ENCODE measurements around the gene TMSB10. TPM values are rescaled to one million over a fixed set of nuclear protein-coding genes. Genes with fewer than 3 reads are reported as not detected.
A peak's percentile ranks its signal among the peaks of the same experiment; 100 is the strongest.

The TMSB10 gene
- total RNA-seq, 1 donor: 3,633 TPM

DNA sequence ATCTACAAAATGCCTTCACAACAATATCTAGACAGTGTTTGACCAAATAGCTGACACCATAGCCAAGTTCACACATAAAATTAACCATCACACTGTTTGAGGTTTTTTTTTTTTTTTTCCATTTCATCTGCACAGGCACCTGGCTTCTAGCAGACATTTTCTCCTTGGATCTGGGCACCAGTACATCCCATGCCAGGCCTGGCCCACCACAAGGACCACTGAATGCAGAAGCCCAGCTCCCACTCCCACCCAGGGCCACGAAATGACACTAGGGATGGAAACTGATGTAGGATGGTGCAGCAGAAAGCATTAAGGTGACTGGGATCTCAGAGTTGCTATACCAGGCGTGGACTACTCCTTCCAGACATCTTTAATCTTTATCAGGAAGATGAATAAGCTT is 13.0 kb downstream of the TMSB10 start:
- Histone ChIP-seq H3K9me3 (ENCODE audit: low read depth, low read length) (no peaks in the 10 kb centered on the region), H3K27me3 (ENCODE audit: insufficient read depth, low read length) (no peaks in the 10 kb centered on the region), H2AFZ (ENCODE audit: low read length) (peak overlapping the region; percentile 36), H3K27ac (ENCODE audit: low read depth, low read length) (peak overlapping the region; percentile 99), H3K4me2 (ENCODE audit: insufficient read depth, low read length) (no peak overlapping the region), H3K36me3 (ENCODE audit: insufficient read depth, low read length) (no peaks in the 10 kb centered on the region), H3K4me3 (ENCODE audit: insufficient read depth, low read length) (no peak overlapping the region), H3K4me1 (ENCODE audit: insufficient read depth, low read length) (peaks cover 14% of the 10 kb centered on the region), H4K20me1 (ENCODE audit: insufficient read depth, low read length) (no peaks in the 10 kb centered on the region), H3K79me2 (ENCODE audit: insufficient read depth, low read length) (no peaks in the 10 kb centered on the region)
- peak; percentile 78 for DNase-seq (ENCODE audit: insufficient read length, low spot score, missing footprints)
- TF ChIP-seq, protein P1, sequence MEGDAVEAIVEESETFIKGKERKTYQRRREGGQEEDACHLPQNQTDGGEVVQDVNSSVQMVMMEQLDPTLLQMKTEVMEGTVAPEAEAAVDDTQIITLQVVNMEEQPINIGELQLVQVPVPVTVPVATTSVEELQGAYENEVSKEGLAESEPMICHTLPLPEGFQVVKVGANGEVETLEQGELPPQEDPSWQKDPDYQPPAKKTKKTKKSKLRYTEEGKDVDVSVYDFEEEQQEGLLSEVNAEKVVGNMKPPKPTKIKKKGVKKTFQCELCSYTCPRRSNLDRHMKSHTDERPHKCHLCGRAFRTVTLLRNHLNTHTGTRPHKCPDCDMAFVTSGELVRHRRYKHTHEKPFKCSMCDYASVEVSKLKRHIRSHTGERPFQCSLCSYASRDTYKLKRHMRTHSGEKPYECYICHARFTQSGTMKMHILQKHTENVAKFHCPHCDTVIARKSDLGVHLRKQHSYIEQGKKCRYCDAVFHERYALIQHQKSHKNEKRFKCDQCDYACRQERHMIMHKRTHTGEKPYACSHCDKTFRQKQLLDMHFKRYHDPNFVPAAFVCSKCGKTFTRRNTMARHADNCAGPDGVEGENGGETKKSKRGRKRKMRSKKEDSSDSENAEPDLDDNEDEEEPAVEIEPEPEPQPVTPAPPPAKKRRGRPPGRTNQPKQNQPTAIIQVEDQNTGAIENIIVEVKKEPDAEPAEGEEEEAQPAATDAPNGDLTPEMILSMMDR (IDR thresholded peaks at IDR 0.05; ENCODE audit: extremely low read depth, low read depth, low read length): no peak

DNA sequence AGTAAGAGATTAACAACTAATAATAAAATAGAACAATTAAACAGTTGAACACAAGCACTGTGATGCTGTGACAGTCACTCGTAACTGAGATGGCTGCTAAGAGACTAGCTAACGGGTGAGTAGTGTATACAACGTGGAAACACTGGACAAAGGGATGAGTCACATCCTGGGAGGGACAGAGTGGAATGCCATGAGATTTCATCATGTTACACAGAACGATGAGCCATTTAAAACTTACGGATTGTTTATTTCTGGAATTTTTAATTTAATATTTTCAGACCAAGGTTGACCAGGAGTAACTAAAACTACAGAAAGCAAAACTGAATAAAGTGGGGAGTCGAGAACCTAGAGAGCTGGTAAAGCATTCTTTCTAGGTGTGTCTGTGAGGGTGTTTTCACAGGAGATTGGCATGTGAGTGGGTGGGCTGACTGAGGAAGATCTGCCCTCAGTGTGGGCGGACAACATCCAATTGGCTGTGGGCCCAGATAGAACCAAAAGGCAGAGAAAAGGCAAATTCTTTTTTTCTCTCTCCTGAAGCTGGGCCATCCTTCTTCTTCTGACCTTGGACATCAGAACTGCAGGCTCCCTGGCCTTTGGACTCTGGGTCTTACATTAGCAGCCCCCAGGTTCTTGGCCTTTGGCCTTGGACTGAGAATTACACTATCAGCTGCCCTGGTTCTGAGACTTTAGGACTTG is 14.6 kb downstream of the TMSB10 start:
- DNase-seq (ENCODE audit: insufficient read length, low spot score, missing footprints): peak; percentile 97
- TF ChIP-seq, protein P1 (IDR thresholded peaks at IDR 0.05; ENCODE audit: extremely low read depth, low read depth, low read length): no peak
- Histone ChIP-seq H3K4me1 (ENCODE audit: insufficient read depth, low read length) (peaks cover 20% of the 10 kb centered on the region), H3K27ac (ENCODE audit: low read depth, low read length) (peak overlapping the region; percentile 99), H3K4me2 (ENCODE audit: insufficient read depth, low read length) (peak overlapping the region; percentile 86), H3K36me3 (ENCODE audit: insufficient read depth, low read length) (no peaks in the 10 kb centered on the region), H3K79me2 (ENCODE audit: insufficient read depth, low read length) (no peaks in the 10 kb centered on the region), H2AFZ (ENCODE audit: low read length) (peak overlapping the region; percentile 85), H3K9me3 (ENCODE audit: low read depth, low read length) (no peaks in the 10 kb centered on the region), H3K4me3 (ENCODE audit: insufficient read depth, low read length) (peak overlapping the region; percentile 49), H3K27me3 (ENCODE audit: insufficient read depth, low read length) (no peaks in the 10 kb centered on the region), H4K20me1 (ENCODE audit: insufficient read depth, low read length) (no peaks in the 10 kb centered on the region)

DNA sequence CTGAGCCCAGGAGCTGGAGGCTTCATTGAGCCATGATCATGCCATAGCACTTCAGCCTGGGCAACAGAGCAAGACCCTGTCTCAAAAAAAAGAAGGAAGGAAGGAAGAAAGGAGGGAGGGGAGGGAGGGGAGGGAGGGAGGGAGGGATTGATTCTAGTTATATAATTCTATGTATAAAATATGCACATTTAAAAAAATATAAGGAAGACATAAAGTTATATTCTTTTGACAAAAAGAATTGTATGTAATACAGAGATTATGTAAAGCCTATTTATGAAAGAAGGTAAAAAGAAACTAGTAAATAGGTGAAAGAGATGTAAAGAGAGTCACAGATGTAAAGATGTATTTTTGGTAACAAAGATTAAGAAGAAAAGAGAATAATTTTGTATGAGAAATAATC is 17.6 kb downstream of the TMSB10 start:
- Histone ChIP-seq H3K79me2 (ENCODE audit: insufficient read depth, low read length) (no peaks in the 10 kb centered on the region), H4K20me1 (ENCODE audit: insufficient read depth, low read length) (no peaks in the 10 kb centered on the region), H3K4me3 (ENCODE audit: insufficient read depth, low read length) (no peak overlapping the region), H3K4me1 (ENCODE audit: insufficient read depth, low read length) (peaks cover 34% of the 10 kb centered on the region), H3K27ac (ENCODE audit: low read depth, low read length) (no peak overlapping the region), H3K9me3 (ENCODE audit: low read depth, low read length) (no peaks in the 10 kb centered on the region), H3K4me2 (ENCODE audit: insufficient read depth, low read length) (no peak overlapping the region), H3K36me3 (ENCODE audit: insufficient read depth, low read length) (no peaks in the 10 kb centered on the region), H2AFZ (ENCODE audit: low read length) (no peak overlapping the region), H3K27me3 (ENCODE audit: insufficient read depth, low read length) (no peaks in the 10 kb centered on the region)
- TF ChIP-seq, protein P1 (IDR thresholded peaks at IDR 0.05; ENCODE audit: extremely low read depth, low read depth, low read length): no peak
- DNase-seq (ENCODE audit: insufficient read length, low spot score, missing footprints): no peak

DNA sequence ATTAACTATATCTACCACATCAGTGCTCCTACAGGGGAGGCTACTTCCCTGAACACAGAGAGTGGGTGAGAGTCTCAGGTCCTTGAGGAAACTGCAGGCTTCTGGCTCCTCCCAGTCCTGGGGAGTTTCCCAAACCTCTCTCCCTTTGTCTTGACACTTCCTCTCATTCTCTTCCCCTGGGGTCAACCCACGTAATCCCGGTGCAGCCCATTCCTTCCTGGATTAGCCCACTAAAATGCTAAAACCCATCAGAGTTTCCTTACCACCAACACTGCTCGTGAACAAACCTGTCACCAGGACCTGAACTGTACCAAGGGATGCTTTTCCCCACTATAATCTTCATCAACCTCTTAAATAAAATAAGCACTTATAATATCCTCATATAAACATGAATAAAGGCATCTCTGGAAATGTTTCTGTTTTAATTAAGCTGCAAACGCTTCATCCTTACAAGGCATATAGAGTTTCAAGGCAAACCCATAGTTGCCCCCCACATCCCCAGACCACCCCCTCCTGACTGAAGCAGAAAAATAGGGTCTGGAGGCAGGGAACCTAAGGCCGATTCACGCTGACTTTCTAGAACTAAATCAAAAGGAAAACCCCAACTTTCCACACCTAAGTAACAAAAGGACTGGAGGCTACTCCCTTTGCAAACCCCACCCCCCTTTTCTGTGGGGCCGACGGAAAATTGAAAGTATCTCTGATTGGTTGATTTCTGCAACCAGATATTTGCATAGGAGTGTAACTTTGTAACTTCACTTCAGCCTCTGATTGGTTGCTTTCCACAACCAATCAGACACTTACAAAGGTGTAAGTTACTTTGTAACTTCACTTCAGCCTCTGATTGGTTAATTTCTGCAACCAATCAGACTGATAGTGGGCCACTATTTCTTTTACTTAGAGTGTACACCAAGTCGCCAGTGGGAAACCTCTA is 19.0 kb downstream of the TMSB10 start:
- H4K20me1 ChIP-seq (ENCODE audit: insufficient read depth, low read length): no peaks in the 10 kb centered on the region
- H2AFZ ChIP-seq (ENCODE audit: low read length): peak overlapping the region; percentile 85
- H3K4me2 ChIP-seq (ENCODE audit: insufficient read depth, low read length): peak overlapping the region; percentile 62
- TF ChIP-seq, protein P1 (IDR thresholded peaks at IDR 0.05; ENCODE audit: extremely low read depth, low read depth, low read length): no peak
- DNase-seq (ENCODE audit: insufficient read length, low spot score, missing footprints): no peak
- peaks cover 29% of the 10 kb centered on the region for H3K4me1 ChIP-seq (ENCODE audit: insufficient read depth, low read length)
- no peaks in the 10 kb centered on the region for H3K9me3 ChIP-seq (ENCODE audit: low read depth, low read length)
- no peaks in the 10 kb centered on the region for H3K27me3 ChIP-seq (ENCODE audit: insufficient read depth, low read length)
- H3K36me3 ChIP-seq (ENCODE audit: insufficient read depth, low read length): no peaks in the 10 kb centered on the region
- H3K4me3 ChIP-seq (ENCODE audit: insufficient read depth, low read length): no peak overlapping the region
- H3K79me2 ChIP-seq (ENCODE audit: insufficient read depth, low read length): no peaks in the 10 kb centered on the region
- H3K27ac ChIP-seq (ENCODE audit: low read depth, low read length): no peak overlapping the region

Measured in osteoblast (primary cell).